ENCODE results near the gene CTNND2. TPM values are rescaled to one million over a fixed set of nuclear protein-coding genes. Genes with fewer than 3 reads are reported as not detected.

The CTNND2 gene
- total RNA-seq, 1 experiment from 2014 or later = 7.0 TPM

DNA sequence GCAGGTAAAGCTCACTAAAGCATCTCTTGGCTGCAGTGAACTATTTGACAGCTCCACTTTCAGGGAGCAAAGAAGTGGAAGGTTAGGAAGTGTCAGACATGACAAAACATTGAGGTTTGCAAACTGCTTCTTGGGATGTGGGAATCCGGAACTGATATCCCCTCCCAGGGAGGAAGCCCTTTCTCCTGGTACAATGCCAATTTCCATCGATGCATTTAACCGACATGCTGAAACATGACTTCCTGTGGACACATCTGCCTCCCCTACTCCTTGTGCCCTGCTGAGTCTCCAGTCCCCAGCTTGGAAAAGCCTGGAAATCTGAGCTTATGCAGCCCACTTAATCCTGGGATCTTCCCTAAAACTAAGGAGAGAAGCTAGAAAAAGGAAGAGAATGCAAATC, 820.1 kb downstream of the CTNND2 start:
- WGBS (ENCODE audit: extremely low coverage, insufficient read length, low lambda C conversion rate) = no CpG with 5 or more reads among the region's 3 CpGs
- peaks cover 3% of the 10 kb centered on the region; the same call in 1 of the 2 replicates for H3K27me3 Mint-ChIP-seq (ENCODE audit: low read depth)
- peaks cover 4 to 10% of the 10 kb centered on the region in 2 experiments; a peak in 4 of 5 replicates for H3K9me3 Mint-ChIP-seq
- H3K36me3 Mint-ChIP-seq (ENCODE audit: insufficient read depth in 1 of 3, low read depth in 3 of 3) = peaks cover 0 to 8% (median 0%) of the 10 kb centered on the region in 3 experiments; a peak in 3 of 7 replicates
- TF ChIP-seq, protein P1, sequence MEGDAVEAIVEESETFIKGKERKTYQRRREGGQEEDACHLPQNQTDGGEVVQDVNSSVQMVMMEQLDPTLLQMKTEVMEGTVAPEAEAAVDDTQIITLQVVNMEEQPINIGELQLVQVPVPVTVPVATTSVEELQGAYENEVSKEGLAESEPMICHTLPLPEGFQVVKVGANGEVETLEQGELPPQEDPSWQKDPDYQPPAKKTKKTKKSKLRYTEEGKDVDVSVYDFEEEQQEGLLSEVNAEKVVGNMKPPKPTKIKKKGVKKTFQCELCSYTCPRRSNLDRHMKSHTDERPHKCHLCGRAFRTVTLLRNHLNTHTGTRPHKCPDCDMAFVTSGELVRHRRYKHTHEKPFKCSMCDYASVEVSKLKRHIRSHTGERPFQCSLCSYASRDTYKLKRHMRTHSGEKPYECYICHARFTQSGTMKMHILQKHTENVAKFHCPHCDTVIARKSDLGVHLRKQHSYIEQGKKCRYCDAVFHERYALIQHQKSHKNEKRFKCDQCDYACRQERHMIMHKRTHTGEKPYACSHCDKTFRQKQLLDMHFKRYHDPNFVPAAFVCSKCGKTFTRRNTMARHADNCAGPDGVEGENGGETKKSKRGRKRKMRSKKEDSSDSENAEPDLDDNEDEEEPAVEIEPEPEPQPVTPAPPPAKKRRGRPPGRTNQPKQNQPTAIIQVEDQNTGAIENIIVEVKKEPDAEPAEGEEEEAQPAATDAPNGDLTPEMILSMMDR (conservative IDR thresholded peaks at IDR 0.05) = no peak
- no peak overlapping the region for H2AFZ ChIP-seq (ENCODE audit: low read length)
- H2BK5ac ChIP-seq (ENCODE audit: insufficient read length, low read length) = no peak overlapping the region
- no peak overlapping the region for H3K18ac ChIP-seq (ENCODE audit: insufficient read length, low read depth, low read length)
- H3K9ac ChIP-seq (ENCODE audit: extremely low read depth, insufficient read length, low read length) = no peak overlapping the region
- no peak overlapping the region for H2BK12ac ChIP-seq (ENCODE audit: insufficient read length, low read depth, low read length)
- no peak overlapping the region for H2AK5ac ChIP-seq (ENCODE audit: insufficient read length, low read length)
- H3T11ph ChIP-seq (ENCODE audit: low read length) = no peak overlapping the region
- H3K4me1 Mint-ChIP-seq = 0 out of 4 replicates have a peak, but pooled peaks cover 0 to 3% of the 10 kb centered on the region in 2 experiments
- H3K23ac ChIP-seq (ENCODE audit: insufficient read length, low read depth, low read length) = no peak overlapping the region
- no peaks in the 10 kb centered on the region for H4K20me1 ChIP-seq (ENCODE audit: control insufficient read depth, insufficient read depth, insufficient read length)
- H3K4me1 ChIP-seq (ENCODE audit: insufficient read depth, low read length) = no peaks in the 10 kb centered on the region; the same call in 1 of the 2 replicates
- H3K4me2 ChIP-seq (ENCODE audit: insufficient read depth, insufficient read length, low read length) = no peak overlapping the region
- no peak overlapping the region for H2BK20ac ChIP-seq (ENCODE audit: low read depth, low read length, poor library complexity, severe bottlenecking)
- H3K4me3 Mint-ChIP-seq = no peak overlapping the region
- H3K23me2 ChIP-seq (ENCODE audit: insufficient read length, low read depth, low read length, poor library complexity, severe bottlenecking) = no peaks in the 10 kb centered on the region
- H3K56ac ChIP-seq (ENCODE audit: insufficient read length, low read depth, low read length) = no peak overlapping the region
- no peak overlapping the region for H3K4ac ChIP-seq (ENCODE audit: low read depth, low read length)
- H4K8ac ChIP-seq (replicated peaks; ENCODE audit: insufficient read length, low read depth, low read length) = no peak overlapping the region
- no peak overlapping the region for H2BK15ac ChIP-seq (ENCODE audit: low read depth, low read length)
- no peak overlapping the region for H3K14ac ChIP-seq (ENCODE audit: insufficient read depth, low read length)
- DNase-seq = no peak
- no peak overlapping the region for H4K91ac ChIP-seq (ENCODE audit: insufficient read length, low read depth, low read length)
- H3K27ac Mint-ChIP-seq = peak overlapping the region in 1 of 3 experiments; percentile 70; a peak in 1 of 7 replicates
- no peak overlapping the region for H2BK120ac ChIP-seq (ENCODE audit: low read depth, low read length, poor library complexity, severe bottlenecking)
- H3K79me2 ChIP-seq (ENCODE audit: insufficient read depth, low read length) = no peaks in the 10 kb centered on the region
- H3K9me3 ChIP-seq (ENCODE audit: control insufficient read depth, low read depth, low read length) = no peaks in the 10 kb centered on the region
- no peaks in the 10 kb centered on the region for H3K27me3 ChIP-seq (ENCODE audit: insufficient read depth, low read length)
- H4K5ac ChIP-seq (ENCODE audit: insufficient read length, low read depth, low read length) = no peak overlapping the region
- H3K27ac ChIP-seq (ENCODE audit: insufficient read length, low read depth, low read length) = no peak overlapping the region
- H3K79me1 ChIP-seq (ENCODE audit: insufficient read depth, low read depth, low read length, poor library complexity, severe bottlenecking) = no peaks in the 10 kb centered on the region
